Stomach (tissue), 9 donors: ENCODE measurements around the gene ZFP62. TPM values are rescaled to one million over a fixed set of nuclear protein-coding genes. Genes with fewer than 3 reads are reported as not detected.

Source experiments
- DNase-seq, 2 donors: peaks; one replicate each; pipeline versions ENCODE4 v3.0.0 to v3.0.0-alpha.2; 2013 to 2019
- H3K27ac ChIP-seq, 5 donors: fragments of 200-600 bp in 4 of 5; sonication (generic) in 4 of 5; one replicate each; pipeline ENCODE4 v1.5.1; 2013 to 2019; ENCODE audit warnings: mild to moderate bottlenecking in 1 of 5, moderate library complexity in 1 of 5
- H3K27me3 ChIP-seq, 3 donors: fragments of 200-600 bp; sonication (generic); one replicate each; pipeline ENCODE4 v1.5.1; 2017 to 2019; ENCODE audit warnings: mixed run types in 1 of 3
- H3K36me3 ChIP-seq, 4 donors: fragments of 200-600 bp; sonication (generic); 1 replicate in 3 of 4; 2 replicates in 1 of 4; pipeline ENCODE4 v1.5.1; 2016 to 2019
- H3K4me1 ChIP-seq, 4 donors: fragments of 200-600 bp; sonication (generic); one replicate each; pipeline ENCODE4 v1.5.1; 2016 to 2019
- H3K4me3 ChIP-seq, 4 donors: fragments of 200-600 bp; sonication (generic) in 3 of 4; one replicate each; pipeline ENCODE4 v1.5.1; 2016 to 2019; ENCODE audit warnings: mild to moderate bottlenecking in 1 of 4
- H3K9me3 ChIP-seq, 4 donors: fragments of 200-600 bp; sonication (generic); one replicate each; pipeline ENCODE4 v1.5.1; 2016 to 2019
- CTCF ChIP-seq, 7 experiments: fragments of 450-650 bp in 4 of 7; fragments of 200-600 bp in 3 of 7; sonication (generic) in 3 of 7; IDR thresholded peaks; one replicate each; pipeline ENCODE4 v1.5.1; 2016 to 2019; ENCODE audit warnings: antibody characterized with exemption in 7 of 7, control low read depth in 2 of 7, mild to moderate bottlenecking in 1 of 7
- EP300 ChIP-seq: sonication (generic); formaldehyde crosslinking; IDR thresholded peaks from one replicate; pipeline ENCODE4 v1.6.1; 2017; ENCODE audit warnings: antibody characterized with exemption
- POLR2A ChIP-seq, 4 donors: fragments of 450-650 bp; IDR thresholded peaks; one replicate each; pipeline ENCODE4 v1.6.1; 2016; ENCODE audit warnings: antibody characterized with exemption in 4 of 4, control low read depth in 2 of 4, mild to moderate bottlenecking in 1 of 4, moderate library complexity in 1 of 4
- POLR2AphosphoS5 ChIP-seq, 3 donors: sonication (generic); formaldehyde crosslinking; IDR thresholded peaks; one replicate each; pipeline ENCODE4 v1.6.1; 2016; ENCODE audit warnings: antibody characterized with exemption in 3 of 3
- whole genome bisulfite sequencing, 5 donors: extraction: QIAGEN DNeasy Blood & Tissue Kit in 3 of 5; methylation state at CpG; one replicate each; pipeline versions ENCODE4 v1.1.5 to v1.1.7; 2013 to 2018; 5-methylcytosine and 5-hydroxymethylcytosine counted together
- intact Hi-C: fragments of 100-400 bp; cut with DNase I; formaldehyde crosslinking; loops from one replicate; pipeline ENCODE4 v1.15.1; 2023; ENCODE audit warnings: low total_unique reads
- polyA plus RNA-seq, 3 donors: library from polyadenylated mRNA; stranded (reverse); fragments of 200-250 nt; gene quantifications; one replicate each; pipeline ENCODE4 v1.2.3, GENCODE V29; 2013
- total RNA-seq, 5 donors: library from RNA; depleted of rRNA; stranded (reverse); fragments of >200 nt; gene quantifications; one replicate each; pipeline versions ENCODE4 v1.1.0 to v1.2.3, GENCODE V29; 2014 to 2016
- donor health status: healthy with polysubstance abuse.
- donor health status: Bipolar disorder and iron deficiency.
- donor health status: healthy.

ZFP62 gene
- total and polyA plus RNA-seq, 8 donors = 7.8 to 46.9 (median 16.2) TPM

DNA sequence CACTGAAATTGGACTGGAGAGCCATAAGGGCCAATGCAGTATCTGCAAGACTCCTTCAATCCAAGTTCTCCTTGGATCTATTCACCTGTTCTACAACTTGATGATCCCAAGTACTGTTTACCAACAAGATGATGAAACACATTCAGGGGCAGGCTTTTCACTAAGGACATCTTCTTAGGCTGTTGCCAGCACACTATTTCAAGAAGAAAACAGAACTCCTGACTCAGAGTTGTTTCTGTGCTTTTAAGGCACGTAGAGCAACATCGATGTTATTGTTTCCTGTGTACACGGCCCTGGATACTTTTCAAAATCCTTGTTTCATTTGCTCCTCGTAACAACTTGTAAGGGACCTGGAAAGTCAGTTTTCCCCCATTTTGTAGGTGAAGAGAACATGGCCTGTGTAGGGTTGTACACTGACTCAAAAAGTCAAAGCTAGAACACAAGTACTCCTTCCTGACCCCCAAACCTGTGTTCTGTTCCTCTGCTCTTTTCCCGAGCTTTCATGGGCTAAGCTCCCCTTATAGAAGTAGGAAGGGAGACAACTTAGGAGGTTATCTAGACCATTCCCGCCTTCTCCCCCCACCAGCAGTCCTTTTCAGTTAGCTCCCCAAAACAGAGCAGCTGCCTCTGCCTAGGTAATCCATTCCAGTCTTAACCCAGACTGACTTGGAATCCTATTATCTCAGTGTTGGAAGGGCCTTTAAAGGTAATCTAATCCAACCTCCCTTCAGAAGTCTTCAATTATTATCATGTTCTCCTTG lies 53.2 kb downstream of the ZFP62 start:
- Histone ChIP-seq H3K4me1 (peaks cover 69 to 82% (median 78%) of the 10 kb centered on the region in 4 donors), H3K27ac (peak overlapping the region; percentile 16 to 99 (median 98)), H3K27me3 (no peaks in the 10 kb centered on the region), H3K9me3 (no peaks in the 10 kb centered on the region), H3K36me3 (peaks cover 0 to 7% (median 0%) of the 10 kb centered on the region in 4 donors), H3K4me3 (peak overlapping the region; percentile 11 to 75 (median 62))
- no peak for DNase-seq
- TF ChIP-seq POLR2A (IDR thresholded peaks at IDR 0.05) = no peak
- TF ChIP-seq CTCF (IDR thresholded peaks at IDR 0.05) = no peak
- no peak for TF ChIP-seq POLR2AphosphoS5 (IDR thresholded peaks at IDR 0.05)
- TF ChIP-seq EP300 = no peak
- intact Hi-C loops = no loop called here
- 32 to 57% (median 46%) methylated on average over 6 of the region's 6 CpGs for WGBS, 5 donors

GRCh38 chr5:180807046-180807445 lies 54.0 kb downstream of the ZFP62 start:
- Histone ChIP-seq H3K27me3 (no peaks in the 10 kb centered on the region), H3K4me1 (peaks cover 69 to 79% (median 77%) of the 10 kb centered on the region in 4 donors), H3K27ac (peak overlapping the region; percentile 15 to 99 (median 98)), H3K9me3 (no peaks in the 10 kb centered on the region), H3K4me3 (peak overlapping the region in 3 of 4 donors; percentile 11 to 67 (median 56)), H3K36me3 (peaks cover 0 to 7% (median 0%) of the 10 kb centered on the region in 4 donors)
- WGBS, 5 donors = 70 to 94% (median 85%) methylated on average over 1 of the region's 1 CpG
- DNase-seq = peak in 1 of 2 donors; percentile 2
- TF ChIP-seq POLR2AphosphoS5 (IDR thresholded peaks at IDR 0.05) (no peak), EP300 (no peak), CTCF (IDR thresholded peaks at IDR 0.05) (no peak), POLR2A (IDR thresholded peaks at IDR 0.05) (no peak)
- intact Hi-C loops = no loop called here

GRCh38 chr5:180806351-180807011 lies 54.6 kb downstream of the ZFP62 start:
- intact Hi-C loops = no loop called here
- peak in 1 of 2 donors; percentile 33 for DNase-seq
- TF ChIP-seq POLR2A (IDR thresholded peaks at IDR 0.05) = no peak
- TF ChIP-seq CTCF (IDR thresholded peaks at IDR 0.05) = no peak
- TF ChIP-seq EP300 = no peak
- no peak for TF ChIP-seq POLR2AphosphoS5 (IDR thresholded peaks at IDR 0.05)
- peaks cover 0 to 7% (median 0%) of the 10 kb centered on the region in 4 donors for H3K36me3 ChIP-seq
- H3K27ac ChIP-seq = peak overlapping the region in 4 of 5 donors; percentile 97 to 99 (median 98)
- no peaks in the 10 kb centered on the region for H3K9me3 ChIP-seq
- H3K27me3 ChIP-seq = no peaks in the 10 kb centered on the region
- H3K4me3 ChIP-seq = peak overlapping the region in 2 of 4 donors; percentile 56 to 67
- 55 to 79% (median 74%) methylated on average over 9 of the region's 9 CpGs for WGBS, 5 donors
- peaks cover 68 to 77% (median 75%) of the 10 kb centered on the region in 4 donors for H3K4me1 ChIP-seq

DNA sequence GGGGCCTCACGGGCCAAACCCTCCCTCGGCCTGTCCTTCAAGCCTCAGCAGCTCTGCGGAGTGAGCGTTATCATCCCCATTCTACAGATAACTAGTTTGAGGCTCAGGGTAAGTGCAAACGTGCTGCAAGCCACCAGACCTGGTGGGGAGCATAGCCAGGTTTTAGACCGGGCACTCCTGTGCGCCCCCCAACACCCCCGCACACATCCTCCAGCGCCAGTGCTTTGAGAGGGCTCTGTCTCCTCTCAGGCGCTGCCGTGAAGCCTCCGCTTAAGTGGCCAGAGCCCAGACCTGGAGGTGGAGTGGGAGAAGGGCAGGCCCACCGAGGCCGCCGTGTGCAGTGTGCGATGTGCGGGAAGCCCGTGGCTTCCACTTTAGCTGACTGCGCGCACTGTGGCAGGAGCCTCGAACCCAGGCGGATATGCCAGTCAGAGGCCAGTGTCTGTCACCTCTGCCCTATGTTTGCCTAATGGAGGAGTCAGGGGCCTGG lies 56.9 kb downstream of the ZFP62 start:
- Histone ChIP-seq H3K4me3 (peak overlapping the region; percentile 81 to 94 (median 86)), H3K9me3 (no peaks in the 10 kb centered on the region), H3K27me3 (no peaks in the 10 kb centered on the region), H3K4me1 (peaks cover 85 to 91% (median 90%) of the 10 kb centered on the region in 4 donors), H3K27ac (peak overlapping the region; percentile 98 to 99 (median 99)), H3K36me3 (peaks cover 0 to 15% (median 11%) of the 10 kb centered on the region in 4 donors)
- DNase-seq = no peak
- intact Hi-C loops = no loop called here
- WGBS, 5 donors = 73 to 80% (median 77%) methylated on average over 21 to 22 of the region's 22 CpGs
- no peak for TF ChIP-seq POLR2A (IDR thresholded peaks at IDR 0.05)
- TF ChIP-seq POLR2AphosphoS5 (IDR thresholded peaks at IDR 0.05) = no peak
- TF ChIP-seq EP300 = no peak
- no peak for TF ChIP-seq CTCF (IDR thresholded peaks at IDR 0.05)
